GM18868 (cell line): ENCODE data around the gene USP2.

Experiments
- ATAC-seq: cut with Tn5 transposase; IDR thresholded peaks from one replicate; pipeline ENCODE4 v1.9.1; 2021; ENCODE audit warnings: mild to moderate bottlenecking, moderate library complexity; ENCODE audit not compliant: unreplicated experiment

Gene USP2

GRCh38 chr11:119381181-119381988, at the start of gene USP2:
USP2 (minus strand) TSS chr11:119381690; CDS start chr11:119373480, 8,210 bp downstream.
- ATAC-seq: peak; percentile 99

- no peak for ATAC-seq
Measured at GRCh38 chr11:119427279-119427678, 45.8 kb upstream of the USP2 start.

- ATAC-seq: no peak
Measured at GRCh38 chr11:119426142-119426541, 44.7 kb upstream of the USP2 start.

- ATAC-seq: no peak
Measured at GRCh38 chr11:119424775-119425174, 43.3 kb upstream of the USP2 start.

- ATAC-seq: no peak
Measured at GRCh38 chr11:119424276-119424675, 42.8 kb upstream of the USP2 start.

GRCh38 chr11:119423509-119424254, 42.2 kb upstream of the USP2 start:
- no peak for ATAC-seq

- ATAC-seq: no peak
Measured at GRCh38 chr11:119422809-119423508, 41.5 kb upstream of the USP2 start, which contains the start of gene THY1. THY1 (minus strand) TSS chr11:119423172; CDS start chr11:119420905, 2,267 bp downstream.

GRCh38 chr11:119421941-119422808, 40.7 kb upstream of the USP2 start:
- ATAC-seq: no peak

GRCh38 chr11:119421351-119421750, 39.9 kb upstream of the USP2 start:
- no peak for ATAC-seq

- ATAC-seq: no peak
Measured at GRCh38 chr11:119420631-119421030, 39.1 kb upstream of the USP2 start.

GRCh38 chr11:119419834-119420492, 38.5 kb upstream of the USP2 start:
- no peak for ATAC-seq

- ATAC-seq: no peak
Measured at GRCh38 chr11:119419246-119419645, 37.8 kb upstream of the USP2 start.

- no peak for ATAC-seq
Measured at GRCh38 chr11:119418759-119419158, 37.3 kb upstream of the USP2 start.

- ATAC-seq: no peak
Measured at GRCh38 chr11:119417726-119418540, 36.4 kb upstream of the USP2 start.

- no peak for ATAC-seq
Measured at GRCh38 chr11:119416606-119417580, 35.4 kb upstream of the USP2 start.

GRCh38 chr11:119415966-119416365, 34.5 kb upstream of the USP2 start:
- ATAC-seq: no peak

GRCh38 chr11:119415517-119415916, 34.0 kb upstream of the USP2 start:
- ATAC-seq: no peak

GRCh38 chr11:119414734-119415133, 33.2 kb upstream of the USP2 start:
- no peak for ATAC-seq
